IPS-11a (cell line): Measurements from ENCODE around the gene TESK2.

Source experiments
- H3K4me3 ChIP-seq: one replicate; pipeline ENCODE4 v1.5.1; 2013; ENCODE audit warnings: low read depth, low read length, control low read depth

Gene TESK2

DNA sequence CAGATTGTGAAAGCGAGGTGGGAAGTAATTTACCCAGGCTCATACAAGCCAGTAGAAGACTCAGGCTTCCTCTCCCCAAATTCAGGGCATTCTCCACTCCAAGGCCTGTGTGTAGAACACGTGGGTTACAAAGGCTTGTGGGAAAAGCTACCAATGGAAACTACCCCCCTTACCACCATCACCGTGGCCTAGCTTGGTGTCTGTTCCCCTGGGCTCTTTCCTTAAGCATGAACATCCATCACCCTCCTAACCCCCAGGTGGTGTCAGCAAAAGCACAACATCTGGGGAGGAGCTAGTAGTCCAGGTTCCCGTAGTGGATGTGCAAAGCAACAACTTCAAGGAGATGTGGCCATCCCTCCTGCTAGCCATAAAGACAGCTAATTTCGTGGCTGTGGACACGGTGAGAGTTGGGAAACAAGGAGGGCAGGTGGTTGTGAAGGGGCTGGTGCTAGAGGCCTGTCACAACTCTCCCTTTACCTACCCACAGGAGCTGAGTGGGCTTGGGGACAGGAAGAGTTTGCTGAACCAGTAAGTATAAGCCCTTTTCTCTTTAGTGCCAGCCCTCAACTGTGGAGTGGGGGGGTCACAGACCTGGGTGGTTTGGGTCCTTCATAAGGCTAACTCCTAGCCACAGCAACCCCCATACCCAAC, 150.0 kb downstream of the TESK2 start:
- H3K4me3 ChIP-seq: peak overlapping the region; percentile 98

DNA sequence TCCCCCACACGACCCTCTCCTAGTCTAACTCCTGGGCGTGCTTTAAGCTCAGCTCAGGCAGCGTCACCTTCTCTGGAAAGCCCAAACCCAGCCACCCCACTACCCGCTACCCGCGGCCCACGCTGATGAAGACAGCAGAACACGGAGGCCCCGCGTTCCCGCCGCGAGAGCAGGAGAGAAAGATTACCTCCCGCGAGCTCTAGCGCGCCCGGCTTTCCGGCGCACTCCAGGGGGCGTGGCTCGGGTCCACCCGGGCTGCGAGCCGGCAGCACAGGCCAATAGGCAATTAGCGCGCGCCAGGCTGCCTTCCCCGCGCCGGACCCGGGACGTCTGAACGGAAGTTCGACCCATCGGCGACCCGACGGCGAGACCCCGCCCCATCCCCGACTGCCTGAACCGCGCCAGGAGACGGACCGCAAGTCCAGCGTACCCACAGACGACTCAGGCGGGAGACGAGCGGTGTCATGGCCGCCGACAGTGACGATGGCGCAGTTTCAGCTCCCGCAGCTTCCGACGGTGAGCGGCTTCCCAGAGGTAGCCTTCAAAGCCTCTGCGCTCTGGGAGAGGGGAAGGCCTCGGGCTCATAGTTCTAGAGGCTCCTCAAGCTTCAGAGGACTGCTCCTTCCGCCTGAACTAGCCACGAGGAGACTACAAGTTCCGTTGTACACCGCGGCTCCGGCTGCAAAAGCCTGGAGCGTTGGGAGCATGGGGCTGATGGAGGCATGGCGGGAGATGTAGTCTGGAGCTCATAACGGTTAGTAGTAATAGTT, 151.0 kb downstream of the TESK2 start, which contains the start of the genes MUTYH and TOE1:
Gene MUTYH, minus strand, starts transcription at position 652 of the 770 bp plus-strand sequence. CDS start 5,935 bp downstream, outside the sequence.
Gene TOE1, plus strand, starts transcription at position 382 of the 770 bp plus-strand sequence. Its CDS starts 83 bp downstream, at position 465.
- H3K4me3 ChIP-seq: peak within 1 kb of the TSS; percentile 98

DNA sequence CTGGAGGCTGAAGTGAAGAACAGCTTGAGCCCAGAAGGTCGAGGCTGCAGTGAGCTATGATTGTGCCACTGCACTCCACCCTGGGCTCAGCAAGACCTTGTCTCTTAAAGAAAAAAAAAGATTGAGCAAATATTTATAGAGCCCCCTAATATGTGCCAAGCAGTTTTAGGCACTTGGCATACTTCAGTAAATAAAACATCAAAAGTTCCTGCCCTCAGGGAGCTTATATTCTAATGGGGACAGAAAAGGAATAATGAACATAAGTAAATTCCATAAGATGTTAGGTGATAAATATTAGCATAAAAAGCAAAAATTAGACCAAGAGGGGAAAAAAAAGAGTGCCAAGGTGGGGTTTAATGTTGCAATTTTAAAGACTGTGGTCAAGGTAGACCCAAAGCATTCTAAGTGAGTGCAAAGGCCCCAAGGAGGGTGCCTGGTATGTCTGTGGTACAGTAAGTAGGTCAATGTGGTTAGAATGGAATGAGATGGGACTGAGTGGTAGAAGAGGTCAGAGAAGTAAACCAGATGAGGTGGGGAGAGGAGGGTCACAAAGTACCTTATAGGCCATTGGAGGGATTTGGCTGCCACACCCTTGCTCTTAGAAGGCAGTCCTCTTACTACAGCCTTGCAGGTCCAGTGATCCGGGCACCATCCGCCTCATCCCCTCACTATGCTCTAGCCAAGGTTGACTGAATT, 153.2 kb downstream of the TESK2 start:
- H3K4me3 ChIP-seq: no peak overlapping the region

DNA sequence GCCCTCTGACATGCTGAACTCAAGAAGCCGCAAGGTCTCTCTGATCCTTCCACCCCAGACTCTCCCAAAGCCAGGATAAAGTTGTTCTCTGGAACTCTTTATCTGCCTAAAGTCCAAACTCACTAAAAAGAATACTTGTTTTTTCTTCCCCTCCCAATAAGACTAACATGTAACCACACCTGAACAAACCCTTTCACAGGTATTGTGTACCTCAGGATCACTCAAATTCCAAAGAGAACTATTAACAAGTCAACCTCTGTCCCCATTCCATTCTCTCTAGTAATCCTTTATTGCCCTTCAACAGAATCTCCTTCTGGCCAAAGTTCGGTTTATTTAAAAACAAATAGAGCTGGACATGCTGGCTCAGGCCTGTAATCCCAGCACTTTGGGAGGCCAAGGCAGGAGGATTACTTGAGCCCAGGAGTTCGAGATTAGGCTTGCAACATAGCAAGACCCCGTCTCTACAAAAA, 155.1 kb downstream of the TESK2 start:
- no peak overlapping the region for H3K4me3 ChIP-seq

DNA sequence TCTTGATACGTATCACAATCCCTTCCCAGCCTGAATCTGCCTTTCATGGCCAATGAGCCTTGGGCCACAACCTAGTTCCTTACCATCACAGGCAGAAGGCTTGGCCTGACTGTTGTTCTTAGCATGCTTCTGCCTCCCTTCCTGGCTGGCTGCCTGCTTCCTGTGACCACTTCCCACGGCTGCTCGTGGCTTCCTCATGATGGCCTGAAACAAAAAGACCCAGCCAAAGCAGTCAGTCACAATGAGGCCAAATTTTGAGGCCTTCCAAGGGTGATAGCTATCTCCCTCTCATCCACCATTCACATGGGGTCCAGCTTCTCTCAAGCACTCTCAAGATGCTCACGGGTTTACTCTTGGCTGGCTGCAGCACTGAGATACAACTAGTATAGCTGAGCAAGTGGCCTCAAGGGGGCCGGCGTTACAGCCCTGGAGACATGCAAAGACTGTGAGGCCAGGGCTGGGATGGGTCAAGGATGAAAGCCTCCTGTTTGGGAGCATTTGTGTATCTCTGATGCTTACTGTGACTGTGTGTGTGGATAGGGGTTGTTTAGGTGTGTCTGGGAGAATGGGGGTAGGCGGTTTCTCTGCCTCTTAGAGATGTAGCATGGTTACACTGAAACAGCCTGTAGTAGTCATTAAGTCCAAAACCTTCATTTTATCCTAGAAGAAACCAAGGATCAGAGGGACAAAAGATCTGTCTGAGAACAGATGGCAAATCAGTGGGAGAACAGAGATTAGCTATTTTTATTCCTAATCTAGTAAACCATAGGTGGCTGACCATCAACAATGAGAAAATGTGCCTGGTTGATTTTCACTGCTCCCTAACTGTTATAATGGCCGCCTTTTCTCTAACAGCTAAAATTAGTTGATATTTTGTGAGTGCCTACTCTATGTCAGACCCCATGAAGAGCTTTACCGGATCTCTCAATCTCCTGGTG, 156.4 kb downstream of the TESK2 start:
- no peak overlapping the region for H3K4me3 ChIP-seq

DNA sequence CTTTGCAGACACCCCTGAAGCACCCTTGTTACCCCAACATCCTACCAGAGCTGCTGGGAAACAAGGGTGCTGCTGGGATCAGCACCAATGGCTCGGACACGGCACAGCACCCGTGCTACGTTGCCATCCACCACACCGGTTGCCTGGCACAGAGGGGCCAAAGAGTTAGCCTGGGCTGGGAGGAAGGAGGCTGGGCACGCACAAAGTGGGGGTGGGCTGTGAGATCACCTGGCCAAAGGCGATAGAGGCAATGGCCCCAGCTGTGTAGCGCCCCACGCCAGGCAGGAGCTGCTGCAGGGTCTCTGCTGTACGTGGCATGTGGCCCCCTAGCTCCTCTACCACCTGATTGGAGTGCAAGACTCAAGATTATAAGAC, 158.6 kb downstream of the TESK2 start:
- no peak overlapping the region for H3K4me3 ChIP-seq

DNA sequence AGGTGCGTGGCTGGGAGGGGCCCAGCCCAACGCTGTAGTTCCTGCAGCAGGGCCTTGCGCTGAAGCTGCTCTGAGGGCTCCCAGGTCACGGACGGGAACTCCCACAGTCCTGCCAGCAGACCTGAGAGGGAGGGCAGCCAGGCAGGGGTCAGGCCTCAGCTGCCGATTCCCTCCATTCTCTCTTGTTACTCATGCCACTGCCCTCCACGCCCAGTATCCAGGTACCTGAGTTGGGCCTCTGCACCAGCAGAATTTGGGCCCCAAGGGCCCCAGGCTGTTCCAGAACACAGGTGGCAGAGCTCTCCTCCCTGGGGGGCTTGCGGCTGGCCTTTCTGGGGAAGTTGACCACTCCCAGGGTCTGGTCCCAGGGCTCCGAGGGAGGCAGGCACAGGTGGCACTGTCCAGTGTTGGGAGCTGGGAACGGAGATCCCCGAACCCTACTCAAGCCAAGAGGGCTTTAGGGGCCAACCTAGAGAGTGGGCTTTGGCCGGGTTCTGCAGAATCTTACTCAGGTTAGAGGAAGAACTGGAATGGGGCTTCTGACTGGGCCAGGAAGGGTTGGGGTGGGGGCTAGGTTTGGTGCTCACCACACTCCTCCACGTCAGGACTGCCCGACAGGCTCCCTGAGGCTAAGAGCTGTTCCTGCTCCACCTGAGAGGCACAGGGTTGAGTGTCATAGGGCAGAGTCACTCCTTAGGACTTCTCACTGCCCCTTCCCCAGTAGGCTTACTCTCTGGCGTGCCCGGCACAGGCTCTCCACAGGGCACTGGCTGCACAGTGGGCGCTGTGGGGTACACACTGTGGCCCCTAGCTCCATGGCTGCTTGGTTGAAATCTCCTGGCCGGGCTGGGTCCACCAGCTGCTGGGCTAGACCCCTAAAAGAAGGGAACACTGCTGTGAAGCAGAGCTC, 159.3 kb downstream of the TESK2 start:
- H3K4me3 ChIP-seq: no peak overlapping the region

DNA sequence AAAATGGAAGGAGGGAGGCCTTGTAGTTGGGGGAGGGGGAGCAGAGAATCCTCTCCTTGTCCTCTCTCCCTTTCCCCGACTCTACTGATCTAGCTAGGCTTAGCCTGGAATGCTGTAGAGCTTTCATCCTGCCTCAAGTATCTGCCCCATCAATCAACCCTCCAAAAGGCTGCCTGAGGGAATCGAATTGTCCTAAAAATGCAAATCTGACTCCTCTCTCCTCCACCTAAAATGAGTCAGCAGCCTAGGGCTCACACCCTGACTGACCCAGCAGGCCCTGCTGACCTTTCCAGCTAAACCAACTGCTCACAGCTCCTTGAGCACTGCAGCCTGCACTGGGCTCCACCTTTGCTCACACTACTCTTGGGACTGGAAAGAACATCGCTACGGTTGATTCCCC, 161.5 kb downstream of the TESK2 start:
- H3K4me3 ChIP-seq: no peak overlapping the region

DNA sequence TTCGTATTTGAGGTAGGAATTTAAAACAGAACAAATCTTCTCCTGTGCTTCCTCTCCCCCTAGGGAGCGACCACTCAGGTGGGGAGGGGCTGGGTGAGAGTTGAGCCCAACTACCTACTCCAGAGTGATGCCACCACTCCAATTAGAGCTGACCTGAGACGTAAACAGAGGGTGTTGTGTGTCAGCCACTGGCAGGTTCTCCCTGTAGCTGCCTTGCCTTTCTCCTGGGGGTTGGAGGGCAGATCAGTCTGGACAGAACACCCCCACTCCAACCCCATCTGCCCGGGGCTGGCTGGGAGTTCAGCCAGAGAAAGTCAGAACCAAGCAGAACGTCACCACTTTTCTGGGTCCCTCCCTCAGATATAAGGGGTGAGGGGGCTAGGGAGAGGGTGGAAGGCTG, 162.3 kb downstream of the TESK2 start:
- H3K4me3 ChIP-seq: no peak overlapping the region

DNA sequence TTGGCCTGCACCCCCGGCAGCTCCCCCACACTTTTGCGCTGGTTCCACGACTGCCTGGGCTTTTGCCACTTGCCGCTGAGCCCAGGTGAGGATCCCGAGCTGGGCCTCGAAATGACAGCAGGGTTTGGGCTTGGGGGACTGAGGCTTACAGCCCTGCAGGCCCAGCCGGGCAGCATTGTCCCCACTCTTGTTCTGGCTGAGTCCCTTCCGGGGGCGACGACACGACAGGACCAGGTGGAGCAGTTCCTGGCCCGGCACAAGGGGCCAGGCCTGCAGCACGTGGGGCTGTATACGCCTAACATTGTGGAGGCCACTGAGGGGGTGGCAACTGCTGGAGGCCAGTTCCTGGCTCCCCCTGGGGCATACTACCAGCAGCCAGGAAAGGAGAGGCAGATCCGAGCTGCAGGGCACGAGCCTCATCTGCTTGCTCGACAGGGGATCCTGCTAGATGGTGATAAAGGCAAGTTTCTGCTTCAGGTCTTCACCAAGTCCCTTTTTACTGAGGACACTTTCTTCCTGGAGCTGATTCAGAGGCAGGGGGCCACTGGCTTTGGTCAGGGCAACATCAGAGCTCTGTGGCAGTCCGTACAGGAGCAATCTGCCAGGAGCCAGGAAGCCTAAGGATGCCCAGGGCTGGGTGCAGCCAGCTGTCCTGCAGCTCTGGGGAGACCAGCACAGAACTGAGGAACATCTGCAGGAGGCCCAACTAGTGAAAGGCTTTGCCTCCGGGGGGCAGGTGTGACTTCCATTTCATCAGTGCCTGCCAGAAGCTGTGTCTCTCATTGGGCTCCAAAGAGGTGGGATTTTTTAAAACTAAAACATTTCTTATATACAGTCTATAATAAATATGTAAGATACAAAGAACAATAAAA, 163.1 kb downstream of the TESK2 start:
- H3K4me3 ChIP-seq: peak overlapping the region; percentile 33

DNA sequence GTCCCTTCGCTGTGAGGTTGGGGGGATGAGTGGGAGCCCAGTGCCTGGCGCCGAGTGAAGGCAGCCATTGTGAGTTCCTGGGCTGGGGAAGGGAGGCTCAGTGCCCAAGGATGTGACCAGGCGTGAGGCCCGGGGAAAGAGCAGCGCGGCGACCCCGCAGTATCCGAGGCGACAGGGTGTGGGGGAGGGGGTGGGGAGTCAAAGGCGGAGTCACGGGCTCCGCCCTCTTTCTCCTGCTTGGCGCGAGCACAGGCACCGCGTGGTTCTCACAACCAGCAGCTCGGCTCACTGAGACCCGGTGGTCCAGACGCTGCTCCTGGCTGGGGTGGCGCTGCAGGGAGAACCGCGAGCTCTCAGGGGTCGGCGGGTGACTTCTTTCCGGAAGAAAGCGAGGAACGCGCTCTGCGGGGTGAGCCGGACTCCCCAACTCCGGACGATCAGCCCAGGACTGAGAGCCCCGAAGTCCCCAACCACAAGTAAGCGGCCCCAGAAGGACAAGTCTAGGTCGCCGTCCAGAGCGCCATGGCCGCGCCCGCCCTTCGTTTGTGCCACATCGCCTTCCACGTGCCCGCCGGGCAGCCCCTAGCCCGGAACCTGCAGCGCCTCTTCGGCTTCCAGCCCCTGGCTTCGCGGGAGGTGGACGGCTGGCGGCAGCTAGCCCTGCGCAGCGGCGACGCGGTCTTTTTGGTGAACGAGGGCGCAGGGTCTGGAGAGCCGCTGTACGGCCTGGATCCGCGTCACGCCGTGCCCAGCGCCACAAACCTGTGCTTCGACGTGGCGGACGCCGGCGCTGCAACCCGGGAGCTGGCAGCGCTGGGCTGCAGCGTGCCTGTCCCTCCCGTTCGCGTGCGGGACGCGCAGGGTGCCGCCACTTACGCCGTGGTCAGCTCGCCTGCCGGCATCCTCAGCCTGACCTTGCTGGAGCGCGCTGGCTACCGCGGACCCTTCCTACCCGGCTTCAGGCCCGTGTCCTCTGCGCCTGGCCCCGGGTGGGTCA, 164.0 kb downstream of the TESK2 start, which contains the start of gene HPDL:
Gene HPDL, plus strand, starts transcription at position 269 of the 997 bp plus-strand sequence. Its CDS starts 254 bp downstream, at position 523.
- H3K4me3 ChIP-seq: peak within 1 kb of the TSS; percentile 33

DNA sequence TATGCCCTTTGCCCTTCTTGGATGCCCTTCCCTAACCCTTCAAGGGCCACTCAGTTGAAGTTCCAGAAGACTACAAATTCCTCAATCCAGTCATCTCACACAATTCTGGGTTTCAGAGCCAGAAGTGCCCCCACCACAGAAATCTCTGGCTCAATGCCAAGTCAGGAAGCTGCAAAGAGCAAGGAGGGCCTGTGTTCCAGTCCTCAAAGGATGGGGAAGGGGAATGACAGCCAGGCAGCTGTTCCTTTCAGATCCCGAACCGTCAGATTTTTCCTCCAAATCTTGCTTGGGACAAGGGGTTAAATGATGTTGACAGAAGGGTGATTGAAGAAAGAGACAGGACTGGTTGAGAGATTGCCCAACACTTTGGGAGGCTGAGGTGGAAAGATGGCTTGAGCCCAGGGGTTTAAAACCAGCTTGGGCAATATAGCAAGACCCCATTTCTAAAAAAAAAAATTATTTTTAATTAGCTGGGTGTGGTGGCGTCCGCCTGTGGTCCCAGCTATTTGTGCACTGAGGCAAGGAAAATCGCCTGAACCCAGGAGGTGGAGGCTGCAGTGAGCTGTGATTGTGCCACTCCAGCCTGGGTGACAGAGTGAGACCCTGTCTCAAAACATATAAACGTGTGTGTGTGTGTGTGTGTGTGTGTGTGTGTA, 165.0 kb downstream of the TESK2 start:
- no peak overlapping the region for H3K4me3 ChIP-seq

DNA sequence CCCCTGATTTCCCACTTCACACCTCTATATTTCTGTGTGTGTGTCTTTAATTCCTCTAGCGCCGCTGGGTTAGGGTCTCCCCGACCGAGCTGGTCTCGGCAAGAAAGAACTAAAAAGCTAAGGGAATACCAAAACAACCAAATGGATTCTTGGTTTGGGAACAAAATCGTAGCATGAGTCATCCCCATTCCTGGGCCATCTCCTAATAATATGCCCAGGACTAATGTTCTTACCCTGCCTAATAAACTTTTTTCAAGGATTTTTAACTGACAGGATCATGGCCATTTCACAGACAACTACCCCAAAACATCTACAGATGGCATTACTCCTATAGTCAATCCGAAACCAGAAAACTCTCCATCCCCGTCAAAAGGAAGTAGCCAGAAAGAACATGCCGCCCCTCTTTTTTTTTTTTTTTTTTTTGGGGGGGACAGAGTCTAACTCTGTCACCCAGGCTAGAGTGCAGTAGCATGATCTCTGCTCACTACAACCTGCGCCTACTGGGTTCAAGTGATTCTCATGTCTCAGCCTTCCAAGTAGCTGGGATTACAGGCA, 168.4 kb downstream of the TESK2 start:
- H3K4me3 ChIP-seq: no peak overlapping the region

DNA sequence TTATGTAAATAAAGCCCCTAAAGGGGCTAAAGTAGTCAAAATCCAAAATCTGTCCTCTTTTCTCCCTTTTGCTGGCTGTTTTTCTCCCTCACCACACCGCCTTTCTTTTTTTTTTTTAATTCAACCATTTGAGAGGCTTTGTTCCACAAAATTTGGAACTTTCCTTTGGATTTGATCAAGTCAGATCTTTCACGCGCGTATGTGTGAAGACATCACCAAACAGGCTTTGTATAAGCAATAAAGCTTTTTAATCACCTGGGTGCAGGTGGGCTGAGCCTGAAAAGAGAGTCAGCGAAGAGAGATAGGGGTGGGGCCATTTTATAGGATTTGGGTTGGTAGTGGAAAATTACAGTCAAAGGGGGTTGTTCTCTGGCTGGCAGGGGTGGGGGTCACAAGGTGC, 169.5 kb downstream of the TESK2 start:
- H3K4me3 ChIP-seq: no peak overlapping the region

DNA sequence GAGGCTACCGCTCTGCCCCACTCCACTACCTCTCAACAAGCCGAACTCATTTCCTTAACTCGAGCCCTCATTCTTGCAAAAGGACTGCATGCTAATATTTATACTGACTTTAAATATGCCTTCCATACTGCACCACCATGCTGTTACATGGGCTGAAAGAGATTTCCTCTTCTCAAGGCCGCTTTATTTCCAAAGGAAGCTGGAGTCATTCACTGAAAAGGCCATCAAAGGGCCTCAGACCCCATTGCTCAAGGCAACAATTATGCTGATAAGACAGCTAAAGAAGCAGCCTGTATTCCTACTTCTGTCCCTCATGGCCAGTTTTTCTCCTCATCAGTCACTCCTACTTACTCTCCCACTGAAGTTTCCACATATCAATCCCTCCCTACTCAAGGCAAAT, 171.2 kb downstream of the TESK2 start:
- H3K4me3 ChIP-seq: no peak overlapping the region

DNA sequence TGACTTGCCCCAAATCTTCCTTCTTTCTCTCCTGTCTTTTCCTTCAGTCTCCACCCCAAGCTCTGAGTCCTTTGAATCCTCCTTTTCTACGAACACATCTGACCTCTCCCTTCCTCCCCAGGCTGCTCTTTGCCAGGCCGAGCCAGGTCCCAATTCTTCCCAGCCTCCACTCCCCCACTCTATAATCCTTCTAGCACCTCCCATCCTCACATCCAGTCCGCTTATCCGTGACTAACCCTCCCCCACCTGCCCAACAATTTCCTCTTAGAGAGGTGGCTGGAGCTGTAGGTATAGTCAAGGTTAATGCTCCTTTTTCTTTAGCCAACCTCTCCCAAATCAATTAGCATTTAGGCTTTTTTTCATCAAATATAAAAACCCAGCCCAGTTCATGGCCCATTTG, 173.8 kb downstream of the TESK2 start:
- no peak overlapping the region for H3K4me3 ChIP-seq
